Prostate gland (tissue), 2 donors: ENCODE results near the gene WDR73.

Experiments used
- CTCF ChIP-seq, 4 experiments: fragments of 200-600 bp in 2 of 4; fragments of 450-650 bp in 2 of 4; sonication (generic) in 2 of 4; IDR thresholded peaks; 1 replicate in 3 of 4; 2 replicates in 1 of 4; pipeline ENCODE4 v1.5.1; 2016 to 2019; ENCODE audit warnings: antibody characterized with exemption in 4 of 4, mild to moderate bottlenecking in 2 of 4, moderate library complexity in 2 of 4
- POLR2AphosphoS5 ChIP-seq: sonication (generic); formaldehyde crosslinking; IDR thresholded peaks from one replicate; pipeline ENCODE4 v1.6.1; 2017; ENCODE audit warnings: antibody characterized with exemption

- TF ChIP-seq POLR2AphosphoS5: no peak
- TF ChIP-seq CTCF (IDR thresholded peaks at IDR 0.05): no peak
Measured at GRCh38 chr15:84625123-84625522, 29.0 kb downstream of the WDR73 start.
